HFF-Myc (cell line): ENCODE results near the gene NEDD4L.

ENCODE experiments used
- DNase-seq: peaks from one replicate; pipeline ENCODE4 v3.0.0-alpha.2; 2011; ENCODE audit warnings: low read depth; ENCODE audit errors: extremely low read depth
- H3K4me3 ChIP-seq: replicated peaks from 2 replicates; pipeline ENCODE4 v1.5.1; 2011; ENCODE audit warnings: low read depth, mild to moderate bottlenecking, control low read depth, low read length
- CTCF ChIP-seq: IDR thresholded peaks from 2 replicates; pipeline ENCODE4 v1.5.1; 2012; ENCODE audit warnings: mild to moderate bottlenecking, low read depth, low read length, control low read depth; ENCODE audit errors: missing control alignments

NEDD4L gene

GRCh38 chr18:58037163-58037562 lies 6.9 kb upstream of the NEDD4L start:
- no peak for TF ChIP-seq CTCF
- H3K4me3 ChIP-seq, result no peak overlapping the region
- DNase-seq, result no peak

GRCh38 chr18:58038063-58038462 lies 6.0 kb upstream of the NEDD4L start:
- no peak for TF ChIP-seq CTCF
- no peak overlapping the region for H3K4me3 ChIP-seq
- DNase-seq, result no peak

- TF ChIP-seq CTCF, result no peak
- no peak overlapping the region for H3K4me3 ChIP-seq
- no peak for DNase-seq
These were observed 2.4 kb upstream of the NEDD4L start for GRCh38 chr18:58041633-58042032.

GRCh38 chr18:58042826-58043490 lies 1.1 kb upstream of the NEDD4L start:
- H3K4me3 ChIP-seq, result peak overlapping the region; percentile 74
- DNase-seq, result no peak
- TF ChIP-seq CTCF, result no peak

GRCh38 chr18:58044370-58045241 lies 580 bp downstream of the NEDD4L start:
- peak overlapping the region; percentile 74 for H3K4me3 ChIP-seq
- no peak for TF ChIP-seq CTCF
- no peak for DNase-seq

- DNase-seq, result no peak
- peak overlapping the region; percentile 74 for H3K4me3 ChIP-seq
- no peak for TF ChIP-seq CTCF
These were observed 1.4 kb downstream of the NEDD4L start for GRCh38 chr18:58045242-58046092.
